Mesendoderm (in vitro differentiated cells): ENCODE results near the gene MARCO.

Experiments
- DNase-seq: peaks from one replicate; pipeline ENCODE4 v3.0.0; 2013
- H2AK5ac ChIP-seq: 2 replicates; pipeline ENCODE4 v1.6.1; 2013; ENCODE audit warnings: low read length, inconsistent platforms
- H2BK120ac ChIP-seq: 2 replicates; pipeline ENCODE4 v1.6.1; 2013; ENCODE audit warnings: low read depth, mild to moderate bottlenecking, low read length, moderate library complexity, mixed read lengths
- H2BK15ac ChIP-seq: replicated peaks from 2 replicates; pipeline ENCODE4 v1.6.1; 2013; ENCODE audit warnings: low read depth, mild to moderate bottlenecking, moderate library complexity
- H2BK5ac ChIP-seq: 2 replicates; pipeline ENCODE4 v1.6.1; 2013; ENCODE audit warnings: low read length, inconsistent platforms
- H3K18ac ChIP-seq: 2 replicates; pipeline ENCODE4 v1.6.1; 2013; ENCODE audit warnings: mild to moderate bottlenecking, low read length, mixed read lengths
- H3K23ac ChIP-seq: one replicate; pipeline ENCODE4 v1.6.1; 2013; ENCODE audit warnings: low read length
- H3K27ac ChIP-seq: 2 replicates; pipeline ENCODE4 v1.5.1; 2013; ENCODE audit warnings: low read depth, mild to moderate bottlenecking, inconsistent platforms, low read length, moderate library complexity
- H3K27me3 ChIP-seq: 2 replicates; pipeline ENCODE4 v1.6.1; 2013; ENCODE audit warnings: low read length, control low read depth, mild to moderate bottlenecking, inconsistent platforms; ENCODE audit not compliant: insufficient read depth, poor library complexity
- H3K36me3 ChIP-seq: 2 replicates; pipeline ENCODE4 v1.6.1; 2013; ENCODE audit warnings: low read length, inconsistent platforms; ENCODE audit not compliant: control insufficient read depth, insufficient read depth
- H3K4ac ChIP-seq: one replicate; pipeline ENCODE4 v1.6.1; 2013; ENCODE audit warnings: low read depth, mild to moderate bottlenecking, low read length, moderate library complexity
- H3K4me1 ChIP-seq: 2 replicates; pipeline ENCODE4 v1.6.1; 2013; ENCODE audit warnings: low read depth, low read length, inconsistent platforms; ENCODE audit not compliant: control insufficient read depth
- H3K4me2 ChIP-seq: 2 replicates; pipeline ENCODE4 v1.6.1; 2013; ENCODE audit warnings: low read length
- H3K4me3 ChIP-seq: 2 replicates; pipeline ENCODE4 v1.5.1; 2013; ENCODE audit warnings: mild to moderate bottlenecking, low read length
- H3K56ac ChIP-seq: one replicate; pipeline ENCODE4 v1.6.1; 2013; ENCODE audit warnings: low read length
- H3K79me1 ChIP-seq: 2 replicates; pipeline ENCODE4 v1.6.1; 2013; ENCODE audit warnings: low read length, inconsistent platforms
- H3K79me2 ChIP-seq: 2 replicates; pipeline ENCODE4 v1.6.1; 2013; ENCODE audit warnings: mild to moderate bottlenecking, low read length; ENCODE audit not compliant: control insufficient read depth, insufficient read depth
- H3K9ac ChIP-seq: 2 replicates; pipeline ENCODE4 v1.6.1; 2013; ENCODE audit warnings: low read length, inconsistent platforms
- H4K5ac ChIP-seq: one replicate; pipeline ENCODE4 v1.6.1; 2013; ENCODE audit warnings: low read length
- H4K8ac ChIP-seq: one replicate; pipeline ENCODE4 v1.6.1; 2013; ENCODE audit warnings: low read depth, mild to moderate bottlenecking, control low read depth, low read length, moderate library complexity
- WGBS: extraction: QIAGEN DNeasy Blood & Tissue Kit; methylation state at CpG from one replicate; pipeline ENCODE4 v1.1.7; 2013; ENCODE audit warnings: low lambda C conversion rate, missing lambda C conversion rate; ENCODE audit not compliant: insufficient coverage; ENCODE audit errors: extremely low coverage; 5-methylcytosine and 5-hydroxymethylcytosine counted together

Gene MARCO

GRCh38 chr2:118922254-118922653 is 19.7 kb upstream of the MARCO start:
- Histone ChIP-seq H3K79me1 (no peaks in the 10 kb centered on the region), H3K27ac (no peak overlapping the region), H3K4me2 (no peak overlapping the region), H3K23ac (no peak overlapping the region), H3K79me2 (no peaks in the 10 kb centered on the region), H2BK15ac (no peak overlapping the region), H3K9ac (no peak overlapping the region), H3K36me3 (no peaks in the 10 kb centered on the region), H3K4me1 (no peaks in the 10 kb centered on the region), H3K18ac (no peak overlapping the region), H3K56ac (no peak overlapping the region), H3K27me3 (no peaks in the 10 kb centered on the region), H3K4me3 (no peak overlapping the region), H2BK120ac (no peak overlapping the region), H3K4ac (no peak overlapping the region), H2BK5ac (no peak overlapping the region), H2AK5ac (no peak overlapping the region), H4K5ac (no peak overlapping the region), H4K8ac (no peak overlapping the region)
- no peak for DNase-seq
- no CpG with 5 or more reads among the region's 2 CpGs for WGBS

GRCh38 chr2:118923371-118923770 is 18.6 kb upstream of the MARCO start:
- peak; percentile 13 for DNase-seq
- no CpG with 5 or more reads among the region's 1 CpG for WGBS
- no peak overlapping the region for H2BK120ac ChIP-seq
- H2AK5ac ChIP-seq: no peak overlapping the region
- H3K27ac ChIP-seq: no peak overlapping the region
- H3K23ac ChIP-seq: no peak overlapping the region
- no peak overlapping the region for H2BK15ac ChIP-seq
- H3K27me3 ChIP-seq: no peaks in the 10 kb centered on the region
- no peaks in the 10 kb centered on the region for H3K4me1 ChIP-seq
- no peaks in the 10 kb centered on the region for H3K79me1 ChIP-seq
- no peaks in the 10 kb centered on the region for H3K79me2 ChIP-seq
- H3K4ac ChIP-seq: no peak overlapping the region
- no peak overlapping the region for H2BK5ac ChIP-seq
- no peaks in the 10 kb centered on the region for H3K36me3 ChIP-seq
- H3K56ac ChIP-seq: no peak overlapping the region
- H3K4me2 ChIP-seq: no peak overlapping the region
- no peak overlapping the region for H3K9ac ChIP-seq
- H4K5ac ChIP-seq: no peak overlapping the region
- H4K8ac ChIP-seq: no peak overlapping the region
- no peak overlapping the region for H3K4me3 ChIP-seq
- no peak overlapping the region for H3K18ac ChIP-seq

GRCh38 chr2:118925476-118925875 is 16.5 kb upstream of the MARCO start:
- Histone ChIP-seq H2BK5ac (no peak overlapping the region), H3K4me1 (no peaks in the 10 kb centered on the region), H3K9ac (no peak overlapping the region), H3K4ac (no peak overlapping the region), H3K18ac (no peak overlapping the region), H2BK15ac (no peak overlapping the region), H2AK5ac (no peak overlapping the region), H3K36me3 (no peaks in the 10 kb centered on the region), H4K5ac (no peak overlapping the region), H2BK120ac (no peak overlapping the region), H3K4me2 (no peak overlapping the region), H3K23ac (no peak overlapping the region), H3K27ac (no peak overlapping the region), H3K56ac (no peak overlapping the region), H3K79me2 (no peaks in the 10 kb centered on the region), H3K79me1 (no peaks in the 10 kb centered on the region), H3K27me3 (no peaks in the 10 kb centered on the region), H3K4me3 (no peak overlapping the region), H4K8ac (no peak overlapping the region)
- WGBS: no CpG with 5 or more reads among the region's 5 CpGs
- no peak for DNase-seq

- WGBS: no CpG with 5 or more reads among the region's 1 CpG
- H3K4me2 ChIP-seq: no peak overlapping the region
- no peak overlapping the region for H2BK120ac ChIP-seq
- H4K8ac ChIP-seq: no peak overlapping the region
- DNase-seq: no peak
- H4K5ac ChIP-seq: no peak overlapping the region
- no peak overlapping the region for H3K56ac ChIP-seq
- H2BK5ac ChIP-seq: no peak overlapping the region
- H3K79me1 ChIP-seq: no peaks in the 10 kb centered on the region
- H3K18ac ChIP-seq: no peak overlapping the region
- H3K36me3 ChIP-seq: no peaks in the 10 kb centered on the region
- no peak overlapping the region for H3K27ac ChIP-seq
- no peak overlapping the region for H3K4ac ChIP-seq
- H3K4me1 ChIP-seq: no peaks in the 10 kb centered on the region
- H3K9ac ChIP-seq: no peak overlapping the region
- H3K4me3 ChIP-seq: no peak overlapping the region
- no peak overlapping the region for H2AK5ac ChIP-seq
- no peaks in the 10 kb centered on the region for H3K79me2 ChIP-seq
- H3K27me3 ChIP-seq: no peaks in the 10 kb centered on the region
- H3K23ac ChIP-seq: no peak overlapping the region
- no peak overlapping the region for H2BK15ac ChIP-seq
Observed at GRCh38 chr2:118925981-118926380, 16.0 kb upstream of the MARCO start.

GRCh38 chr2:118929059-118929458 is 12.9 kb upstream of the MARCO start:
- DNase-seq: no peak
- Histone ChIP-seq H3K79me2 (no peaks in the 10 kb centered on the region), H4K8ac (no peak overlapping the region), H3K56ac (no peak overlapping the region), H3K4me3 (no peak overlapping the region), H3K4ac (no peak overlapping the region), H3K9ac (no peak overlapping the region), H3K4me2 (no peak overlapping the region), H3K36me3 (no peaks in the 10 kb centered on the region), H3K27ac (no peak overlapping the region), H2BK15ac (no peak overlapping the region), H3K23ac (no peak overlapping the region), H2BK5ac (no peak overlapping the region), H3K4me1 (no peaks in the 10 kb centered on the region), H3K27me3 (no peaks in the 10 kb centered on the region), H3K79me1 (no peaks in the 10 kb centered on the region), H2AK5ac (no peak overlapping the region), H2BK120ac (no peak overlapping the region), H4K5ac (no peak overlapping the region), H3K18ac (no peak overlapping the region)
- WGBS: no CpG with 5 or more reads among the region's 1 CpG

GRCh38 chr2:118932949-118933348 is 9.0 kb upstream of the MARCO start:
- no peak for DNase-seq
- H3K4me3 ChIP-seq: no peak overlapping the region
- WGBS: no CpG with 5 or more reads among the region's 1 CpG

More at GRCh38 chr2:118932949-118933348, 9.0 kb upstream of the MARCO start:
- Histone ChIP-seq H3K23ac (no peak overlapping the region), H3K9ac (no peak overlapping the region), H3K4ac (no peak overlapping the region), H2BK15ac (no peak overlapping the region), H4K5ac (no peak overlapping the region), H4K8ac (no peak overlapping the region), H3K27me3 (no peaks in the 10 kb centered on the region), H2AK5ac (no peak overlapping the region), H3K18ac (no peak overlapping the region), H3K27ac (no peak overlapping the region), H3K56ac (no peak overlapping the region), H3K4me1 (no peaks in the 10 kb centered on the region), H3K4me2 (no peak overlapping the region), H2BK120ac (no peak overlapping the region), H3K79me1 (no peaks in the 10 kb centered on the region), H3K36me3 (no peaks in the 10 kb centered on the region), H3K79me2 (no peaks in the 10 kb centered on the region), H2BK5ac (no peak overlapping the region)
